K562 (cell line): ENCODE measurements around the gene ZSCAN21. TPM values are rescaled to one million over a fixed set of nuclear protein-coding genes. Genes with fewer than 3 reads are reported as not detected.

Experiments used
- CBX1 ChIP-seq: sonication (generic); IDR thresholded peaks from 2 replicates; pipeline ENCODE4 v1.6.1; 2016; ENCODE audit warnings: antibody characterized with exemption, low read depth, mild to moderate bottlenecking
- CREM ChIP-seq: IDR thresholded peaks from 2 replicates; pipeline ENCODE4 v1.6.1; 2014; ENCODE audit warnings: antibody characterized with exemption, low read depth
- ETV5 ChIP-seq: sonication (generic); formaldehyde crosslinking; IDR thresholded peaks from 2 replicates; pipeline ENCODE4 v1.4.0; 2020; ENCODE audit warnings: low read depth, mild to moderate bottlenecking, missing genetic modification reagents
- NCOA1 ChIP-seq: fragments of 450-650 bp; IDR thresholded peaks from 2 replicates; pipeline ENCODE4 v1.6.1; 2016; ENCODE audit warnings: low read depth
- PHB ChIP-seq: fragments of 250-450 bp; sonication (Bioruptor Pico); IDR thresholded peaks from 2 replicates; pipeline ENCODE4 v1.5.0; 2021
- SMAD3 ChIP-seq: fragments of 450-650 bp; formaldehyde crosslinking; conservative IDR thresholded peaks from 2 replicates; pipeline ENCODE4 v1.4.0; 2020; ENCODE audit warnings: mild to moderate bottlenecking
- ZNF121 ChIP-seq: sonication (generic); formaldehyde crosslinking; conservative IDR thresholded peaks from 2 replicates; pipeline ENCODE4 v1.8.0; 2022; ENCODE audit warnings: missing genetic modification reagents
- ZNF551 ChIP-seq: fragments of 250-450 bp; sonication (Bioruptor Pico); IDR thresholded peaks from 2 replicates; pipeline ENCODE4 v1.5.0; 2021; ENCODE audit warnings: mild to moderate bottlenecking, moderate library complexity
- polyA plus RNA-seq, 8 experiments: library from polyadenylated mRNA; depleted of rRNA in 4 of 8; stranded (reverse) in 5 of 8; unstranded in 3 of 8; fragments of >200 nt; fragmentation: Nextera tagmentation in 2 of 8; fragmentation: Illumina TruSeq in 1 of 8; extraction: Ambion mirVana in 2 of 8; extraction: Trizol in 1 of 8; gene quantifications; 2 replicates each; pipeline versions ENCODE4 v1.2.1 to v1.2.3, GENCODE V29; 2011 to 2014; ENCODE audit warnings: inconsistent platforms in 1 of 8, missing spikeins in 1 of 8
- total RNA-seq, 7 experiments: library from RNA; depleted of rRNA in 6 of 7; stranded (reverse); fragments of >200 nt in 6 of 7; fragmentation: Illumina TruSeq in 2 of 7; extraction: Trizol in 2 of 7; gene quantifications; 2 replicates each; pipeline versions ENCODE4 v1.2.1 to v1.2.3, GENCODE V29; 2011 to 2021; ENCODE audit warnings: low replicate concordance in 1 of 7
- TF ChIP-seq, protein P1 (sequence below): fragments of 450-650 bp; formaldehyde crosslinking; conservative IDR thresholded peaks from 2 replicates; pipeline ENCODE4 v1.4.0; 2022; ENCODE audit warnings: mild to moderate bottlenecking, missing genetic modification characterization
- TF ChIP-seq, protein P2 (sequence below): fragments of 450-650 bp; IDR thresholded peaks from 2 replicates; pipeline ENCODE4 v1.6.1; 2017; ENCODE audit warnings: mild to moderate bottlenecking, moderate library complexity
- TF ChIP-seq, protein P3 (sequence below), 2 experiments: fragments of 450-650 bp in 1 of 2; IDR thresholded peaks; 2 replicates each; pipeline ENCODE4 v1.6.1; 2011 to 2017; ENCODE audit warnings: low read depth in 2 of 2, antibody characterized with exemption in 1 of 2, borderline replicate concordance in 1 of 2, low read length in 1 of 2, mild to moderate bottlenecking in 1 of 2, mixed read lengths in 1 of 2; ENCODE audit not compliant: control insufficient read depth in 1 of 2
- TF ChIP-seq, protein P4 (sequence below), 2 experiments: fragments of 450-650 bp in 1 of 2; sonication (generic) in 1 of 2; formaldehyde crosslinking in 1 of 2; IDR thresholded peaks; 2 replicates each; pipeline versions ENCODE4 v1.7.1 to v1.9.0; 2016 to 2022; ENCODE audit warnings: inconsistent platforms in 1 of 2, mild to moderate bottlenecking in 1 of 2, missing genetic modification reagents in 1 of 2

Gene ZSCAN21
- total and polyA plus RNA-seq, 9 of the 15 experiments (the other 6 are each of a cell fraction or from before 2014, with no cell fraction given): 5.9 to 15.5 (median 13.2) TPM

DNA sequence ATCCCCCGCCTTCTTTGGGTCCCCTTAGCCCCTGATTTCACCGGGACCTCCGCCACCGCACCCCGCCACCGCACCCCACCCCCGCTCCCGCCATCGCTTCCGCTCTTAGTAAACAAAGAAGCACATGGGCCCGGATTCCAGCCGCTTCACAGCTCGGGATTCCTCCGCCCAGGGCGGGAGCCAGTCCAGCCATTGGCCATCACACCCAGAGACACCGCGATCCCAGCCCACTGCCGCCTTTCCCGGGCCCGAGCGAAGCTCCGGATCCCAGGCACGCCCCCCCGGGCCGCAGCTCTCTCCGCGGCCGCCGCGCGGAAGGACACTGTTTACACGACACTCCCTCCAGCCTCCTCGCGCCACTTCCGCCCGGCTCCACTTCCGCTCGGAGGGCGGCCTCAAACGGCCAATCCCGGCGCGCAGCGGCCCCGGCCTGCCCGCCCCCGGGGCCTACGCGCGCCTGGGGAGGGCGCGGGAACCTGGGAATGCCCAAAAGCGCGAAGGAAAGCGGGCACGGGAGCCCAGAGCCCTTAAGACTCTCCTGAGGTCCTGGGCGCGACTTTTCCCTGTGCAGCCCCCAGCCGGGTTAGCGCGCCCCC lies 50.9 kb downstream of the ZSCAN21 start (continued):
- TF ChIP-seq, protein P1, sequence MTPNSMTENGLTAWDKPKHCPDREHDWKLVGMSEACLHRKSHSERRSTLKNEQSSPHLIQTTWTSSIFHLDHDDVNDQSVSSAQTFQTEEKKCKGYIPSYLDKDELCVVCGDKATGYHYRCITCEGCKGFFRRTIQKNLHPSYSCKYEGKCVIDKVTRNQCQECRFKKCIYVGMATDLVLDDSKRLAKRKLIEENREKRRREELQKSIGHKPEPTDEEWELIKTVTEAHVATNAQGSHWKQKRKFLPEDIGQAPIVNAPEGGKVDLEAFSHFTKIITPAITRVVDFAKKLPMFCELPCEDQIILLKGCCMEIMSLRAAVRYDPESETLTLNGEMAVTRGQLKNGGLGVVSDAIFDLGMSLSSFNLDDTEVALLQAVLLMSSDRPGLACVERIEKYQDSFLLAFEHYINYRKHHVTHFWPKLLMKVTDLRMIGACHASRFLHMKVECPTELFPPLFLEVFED (CRISPR knock-in tag): peak; percentile 64; the same call in 1 of the 2 replicates
- TF ChIP-seq ZNF121 (CRISPR knock-in tag) (no peak), PHB (CRISPR knock-in tag) (0 out of 2 replicates have a peak, but pooled peaks have one; percentile 52), CREM (peak; percentile 94), NCOA1 (peak; percentile 65; the same call in 1 of the 2 replicates), ZNF551 (no peak), CBX1 (peak; percentile 21; the same call in 1 of the 2 replicates), ETV5 (peak; percentile 96), SMAD3 (CRISPR knock-in tag) (peak; percentile 84)
- TF ChIP-seq, protein P2, sequence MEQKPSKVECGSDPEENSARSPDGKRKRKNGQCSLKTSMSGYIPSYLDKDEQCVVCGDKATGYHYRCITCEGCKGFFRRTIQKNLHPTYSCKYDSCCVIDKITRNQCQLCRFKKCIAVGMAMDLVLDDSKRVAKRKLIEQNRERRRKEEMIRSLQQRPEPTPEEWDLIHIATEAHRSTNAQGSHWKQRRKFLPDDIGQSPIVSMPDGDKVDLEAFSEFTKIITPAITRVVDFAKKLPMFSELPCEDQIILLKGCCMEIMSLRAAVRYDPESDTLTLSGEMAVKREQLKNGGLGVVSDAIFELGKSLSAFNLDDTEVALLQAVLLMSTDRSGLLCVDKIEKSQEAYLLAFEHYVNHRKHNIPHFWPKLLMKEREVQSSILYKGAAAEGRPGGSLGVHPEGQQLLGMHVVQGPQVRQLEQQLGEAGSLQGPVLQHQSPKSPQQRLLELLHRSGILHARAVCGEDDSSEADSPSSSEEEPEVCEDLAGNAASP: no peak
- TF ChIP-seq, protein P3, sequence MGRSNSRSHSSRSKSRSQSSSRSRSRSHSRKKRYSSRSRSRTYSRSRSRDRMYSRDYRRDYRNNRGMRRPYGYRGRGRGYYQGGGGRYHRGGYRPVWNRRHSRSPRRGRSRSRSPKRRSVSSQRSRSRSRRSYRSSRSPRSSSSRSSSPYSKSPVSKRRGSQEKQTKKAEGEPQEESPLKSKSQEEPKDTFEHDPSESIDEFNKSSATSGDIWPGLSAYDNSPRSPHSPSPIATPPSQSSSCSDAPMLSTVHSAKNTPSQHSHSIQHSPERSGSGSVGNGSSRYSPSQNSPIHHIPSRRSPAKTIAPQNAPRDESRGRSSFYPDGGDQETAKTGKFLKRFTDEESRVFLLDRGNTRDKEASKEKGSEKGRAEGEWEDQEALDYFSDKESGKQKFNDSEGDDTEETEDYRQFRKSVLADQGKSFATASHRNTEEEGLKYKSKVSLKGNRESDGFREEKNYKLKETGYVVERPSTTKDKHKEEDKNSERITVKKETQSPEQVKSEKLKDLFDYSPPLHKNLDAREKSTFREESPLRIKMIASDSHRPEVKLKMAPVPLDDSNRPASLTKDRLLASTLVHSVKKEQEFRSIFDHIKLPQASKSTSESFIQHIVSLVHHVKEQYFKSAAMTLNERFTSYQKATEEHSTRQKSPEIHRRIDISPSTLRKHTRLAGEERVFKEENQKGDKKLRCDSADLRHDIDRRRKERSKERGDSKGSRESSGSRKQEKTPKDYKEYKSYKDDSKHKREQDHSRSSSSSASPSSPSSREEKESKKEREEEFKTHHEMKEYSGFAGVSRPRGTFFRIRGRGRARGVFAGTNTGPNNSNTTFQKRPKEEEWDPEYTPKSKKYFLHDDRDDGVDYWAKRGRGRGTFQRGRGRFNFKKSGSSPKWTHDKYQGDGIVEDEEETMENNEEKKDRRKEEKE (IDR thresholded peaks at IDR 0.05; ENCODE audit: borderline replicate concordance in 1 of 2, control insufficient read depth in 1 of 2, low read depth in 2 of 2, low read length in 1 of 2): 0 out of 4 replicates have a peak, but pooled peaks of 1 of the 2 experiments have one; percentile 79
- TF ChIP-seq, protein P4, sequence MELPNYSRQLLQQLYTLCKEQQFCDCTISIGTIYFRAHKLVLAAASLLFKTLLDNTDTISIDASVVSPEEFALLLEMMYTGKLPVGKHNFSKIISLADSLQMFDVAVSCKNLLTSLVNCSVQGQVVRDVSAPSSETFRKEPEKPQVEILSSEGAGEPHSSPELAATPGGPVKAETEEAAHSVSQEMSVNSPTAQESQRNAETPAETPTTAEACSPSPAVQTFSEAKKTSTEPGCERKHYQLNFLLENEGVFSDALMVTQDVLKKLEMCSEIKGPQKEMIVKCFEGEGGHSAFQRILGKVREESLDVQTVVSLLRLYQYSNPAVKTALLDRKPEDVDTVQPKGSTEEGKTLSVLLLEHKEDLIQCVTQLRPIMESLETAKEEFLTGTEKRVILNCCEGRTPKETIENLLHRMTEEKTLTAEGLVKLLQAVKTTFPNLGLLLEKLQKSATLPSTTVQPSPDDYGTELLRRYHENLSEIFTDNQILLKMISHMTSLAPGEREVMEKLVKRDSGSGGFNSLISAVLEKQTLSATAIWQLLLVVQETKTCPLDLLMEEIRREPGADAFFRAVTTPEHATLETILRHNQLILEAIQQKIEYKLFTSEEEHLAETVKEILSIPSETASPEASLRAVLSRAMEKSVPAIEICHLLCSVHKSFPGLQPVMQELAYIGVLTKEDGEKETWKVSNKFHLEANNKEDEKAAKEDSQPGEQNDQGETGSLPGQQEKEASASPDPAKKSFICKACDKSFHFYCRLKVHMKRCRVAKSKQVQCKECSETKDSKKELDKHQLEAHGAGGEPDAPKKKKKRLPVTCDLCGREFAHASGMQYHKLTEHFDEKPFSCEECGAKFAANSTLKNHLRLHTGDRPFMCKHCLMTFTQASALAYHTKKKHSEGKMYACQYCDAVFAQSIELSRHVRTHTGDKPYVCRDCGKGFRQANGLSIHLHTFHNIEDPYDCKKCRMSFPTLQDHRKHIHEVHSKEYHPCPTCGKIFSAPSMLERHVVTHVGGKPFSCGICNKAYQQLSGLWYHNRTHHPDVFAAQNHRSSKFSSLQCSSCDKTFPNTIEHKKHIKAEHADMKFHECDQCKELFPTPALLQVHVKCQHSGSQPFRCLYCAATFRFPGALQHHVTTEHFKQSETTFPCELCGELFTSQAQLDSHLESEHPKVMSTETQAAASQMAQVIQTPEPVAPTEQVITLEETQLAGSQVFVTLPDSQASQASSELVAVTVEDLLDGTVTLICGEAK (IDR thresholded peaks at IDR 0.05): peak; percentile 97
- TF ChIP-seq, protein P4 (CRISPR knock-in tag; IDR thresholded peaks at IDR 0.05): no peak
